ENCODE data around the gene RAMP1. TPM values are rescaled to one million over a fixed set of nuclear protein-coding genes. Genes with fewer than 3 reads are reported as not detected.
A peak's percentile ranks its signal among the peaks of the same experiment; 100 is the strongest.

The RAMP1 gene
- total and polyA plus RNA-seq, 2 donors (not counting 1 experiment from before 2014, with no cell fraction given), result 3.3 to 16.0 TPM

GRCh38 chr2:237830522-237830921 lies 28.9 kb upstream of the RAMP1 start:
- TF ChIP-seq EZH2 (IDR thresholded peaks at IDR 0.05; ENCODE audit: low read length, missing control alignments), result no peak
- Histone ChIP-seq H4K20me1 (ENCODE audit: control insufficient read depth, extremely low read depth, insufficient read depth, low read length) (no peaks in the 10 kb centered on the region), H3K4me2 (ENCODE audit: extremely low read depth, insufficient read depth, low read length) (no peak overlapping the region)

GRCh38 chr2:237833546-237833945 lies 25.9 kb upstream of the RAMP1 start:
- peak; percentile 32 to 42 for DNase-seq (ENCODE audit: low read depth in 2 of 2)
- Histone ChIP-seq H3K79me2 (ENCODE audit: control insufficient read depth, insufficient read depth, low read length) (no peaks in the 10 kb centered on the region), H3K4me3 (replicated peaks in 1 of 4; ENCODE audit: control extremely low read depth in 1 of 4, insufficient read depth in 1 of 4, low read depth in 3 of 4, low read length in 4 of 4) (no peak overlapping the region), H4K20me1 (ENCODE audit: control insufficient read depth, extremely low read depth, insufficient read depth, low read length) (no peaks in the 10 kb centered on the region), H3K9me3 (ENCODE audit: control insufficient read depth, insufficient read depth, low read depth, low read length) (no peaks in the 10 kb centered on the region), H3K27ac (ENCODE audit: insufficient read depth, low read length) (no peak overlapping the region), H2AFZ (ENCODE audit: low read length) (no peak overlapping the region), H3K4me2 (ENCODE audit: extremely low read depth, insufficient read depth, low read length) (no peak overlapping the region), H3K36me3 (ENCODE audit: control insufficient read depth, insufficient read depth, low read length) (no peaks in the 10 kb centered on the region), H3K4me1 (ENCODE audit: control insufficient read depth, extremely low read depth, insufficient read depth, low read length) (no peaks in the 10 kb centered on the region), H3K27me3 (ENCODE audit: control insufficient read depth, insufficient read depth, low read length) (no peaks in the 10 kb centered on the region), H3K9ac (ENCODE audit: insufficient read depth, low read length) (no peak overlapping the region)
- TF ChIP-seq CTCF (conservative IDR thresholded peaks at IDR 0.05 in 1 of 2, IDR thresholded peaks at IDR 0.05 in 1 of 2; ENCODE audit: low read depth in 1 of 2, low read length in 2 of 2) (no peak), EZH2 (IDR thresholded peaks at IDR 0.05; ENCODE audit: low read length, missing control alignments) (no peak)

More at GRCh38 chr2:237830522-237830921, 28.9 kb upstream of the RAMP1 start:
- H3K36me3 ChIP-seq (ENCODE audit: control insufficient read depth, insufficient read depth, low read length), result no peaks in the 10 kb centered on the region
- no peaks in the 10 kb centered on the region for H3K4me1 ChIP-seq (ENCODE audit: control insufficient read depth, extremely low read depth, insufficient read depth, low read length)
- H2AFZ ChIP-seq (ENCODE audit: low read length), result no peak overlapping the region
- no peaks in the 10 kb centered on the region for H3K27me3 ChIP-seq (ENCODE audit: control insufficient read depth, insufficient read depth, low read length)
- H3K9ac ChIP-seq (ENCODE audit: insufficient read depth, low read length), result no peak overlapping the region
- H3K27ac ChIP-seq (ENCODE audit: insufficient read depth, low read length), result no peak overlapping the region
- no peaks in the 10 kb centered on the region for H3K9me3 ChIP-seq (ENCODE audit: control insufficient read depth, insufficient read depth, low read depth, low read length)
- no peak overlapping the region for H3K4me3 ChIP-seq (replicated peaks in 1 of 4; ENCODE audit: control extremely low read depth in 1 of 4, insufficient read depth in 1 of 4, low read depth in 3 of 4, low read length in 4 of 4)
- DNase-seq (ENCODE audit: low read depth in 2 of 2), result no peak
- no peaks in the 10 kb centered on the region for H3K79me2 ChIP-seq (ENCODE audit: control insufficient read depth, insufficient read depth, low read length)

- Histone ChIP-seq H3K4me3 (replicated peaks in 1 of 4; ENCODE audit: control extremely low read depth in 1 of 4, insufficient read depth in 1 of 4, low read depth in 3 of 4, low read length in 4 of 4) (no peak overlapping the region), H3K27me3 (ENCODE audit: control insufficient read depth, insufficient read depth, low read length) (no peaks in the 10 kb centered on the region), H2AFZ (ENCODE audit: low read length) (no peak overlapping the region), H3K4me1 (ENCODE audit: control insufficient read depth, extremely low read depth, insufficient read depth, low read length) (no peaks in the 10 kb centered on the region), H3K36me3 (ENCODE audit: control insufficient read depth, insufficient read depth, low read length) (no peaks in the 10 kb centered on the region), H3K4me2 (ENCODE audit: extremely low read depth, insufficient read depth, low read length) (no peak overlapping the region), H3K9ac (ENCODE audit: insufficient read depth, low read length) (no peak overlapping the region), H3K79me2 (ENCODE audit: control insufficient read depth, insufficient read depth, low read length) (no peaks in the 10 kb centered on the region), H3K9me3 (ENCODE audit: control insufficient read depth, insufficient read depth, low read depth, low read length) (no peaks in the 10 kb centered on the region), H3K27ac (ENCODE audit: insufficient read depth, low read length) (no peak overlapping the region), H4K20me1 (ENCODE audit: control insufficient read depth, extremely low read depth, insufficient read depth, low read length) (no peaks in the 10 kb centered on the region)
- no peak for DNase-seq (ENCODE audit: low read depth in 2 of 2)
- TF ChIP-seq EZH2 (IDR thresholded peaks at IDR 0.05; ENCODE audit: low read length, missing control alignments) (no peak), CTCF (conservative IDR thresholded peaks at IDR 0.05 in 1 of 2, IDR thresholded peaks at IDR 0.05 in 1 of 2; ENCODE audit: low read depth in 1 of 2, low read length in 2 of 2) (no peak)
These were observed 24.1 kb upstream of the RAMP1 start for GRCh38 chr2:237835372-237835771.

Data from fibroblast of lung (primary cell).